Esophagus (tissue), 2 donors: ENCODE data around the gene MPHOSPH9. TPM values are rescaled to one million over a fixed set of nuclear protein-coding genes. Genes with fewer than 3 reads are reported as not detected.

Source experiments
- H3K27ac ChIP-seq, 2 donors: one replicate each; pipeline ENCODE4 v1.5.1; 2013; ENCODE audit warnings: low read depth in 2 of 2, mild to moderate bottlenecking in 2 of 2, inconsistent platforms in 1 of 2, low read length in 1 of 2, moderate library complexity in 1 of 2
- H3K27me3 ChIP-seq, 2 donors: one replicate each; pipeline ENCODE4 v1.6.1; 2013; ENCODE audit warnings: low read length in 2 of 2, control low read depth in 1 of 2, mild to moderate bottlenecking in 1 of 2; ENCODE audit not compliant: insufficient read depth in 2 of 2, control insufficient read depth in 1 of 2
- H3K36me3 ChIP-seq, 2 donors: one replicate each; pipeline ENCODE4 v1.6.1; 2013; ENCODE audit warnings: low read length in 1 of 2; ENCODE audit not compliant: control insufficient read depth in 2 of 2, insufficient read depth in 2 of 2
- H3K4me1 ChIP-seq, 2 donors: one replicate each; pipeline ENCODE4 v1.6.1; 2013; ENCODE audit warnings: low read length in 1 of 2; ENCODE audit not compliant: control insufficient read depth in 2 of 2, insufficient read depth in 2 of 2
- H3K4me3 ChIP-seq, 2 donors: one replicate each; pipeline ENCODE4 v1.5.1; 2013; ENCODE audit warnings: low read length in 2 of 2, mild to moderate bottlenecking in 2 of 2, low read depth in 1 of 2, moderate library complexity in 1 of 2
- H3K9me3 ChIP-seq, 2 donors: one replicate each; pipeline ENCODE4 v1.6.1; 2013; ENCODE audit warnings: mild to moderate bottlenecking in 2 of 2, low read depth in 1 of 2, low read length in 1 of 2, moderate library complexity in 1 of 2; ENCODE audit not compliant: control insufficient read depth in 2 of 2, insufficient read depth in 1 of 2
- WGBS, 2 donors: extraction: QIAGEN DNeasy Blood & Tissue Kit; methylation state at CpG; one replicate each; pipeline ENCODE4 v1.1.7; 2013; 5-methylcytosine and 5-hydroxymethylcytosine counted together
- polyA plus RNA-seq, 2 donors: library from polyadenylated mRNA; stranded (reverse); fragments of 200-250 nt; gene quantifications; one replicate each; pipeline ENCODE4 v1.2.3, GENCODE V29; 2013
- donor health status: healthy with polysubstance abuse.
- donor health status: Bipolar disorder and iron deficiency.

The MPHOSPH9 gene
- polyA plus RNA-seq, 2 donors = 3.9 to 4.0 TPM

- H3K9me3 ChIP-seq = no peaks in the 10 kb centered on the region
- peak overlapping the region; percentile 52 to 74 for H3K27ac ChIP-seq
- no peaks in the 10 kb centered on the region for H3K36me3 ChIP-seq
- H3K27me3 ChIP-seq = no peaks in the 10 kb centered on the region
- peaks cover 13 to 19% of the 10 kb centered on the region in 2 donors for H3K4me1 ChIP-seq
- no peak overlapping the region for H3K4me3 ChIP-seq
- 63 to 69% methylated on average over 6 of the region's 6 CpGs for WGBS, 2 donors
Measured at GRCh38 chr12:123139926-123140675, 92.8 kb downstream of the MPHOSPH9 start.

GRCh38 chr12:123135688-123136087, 97.3 kb downstream of the MPHOSPH9 start:
- Histone ChIP-seq H3K36me3 (no peaks in the 10 kb centered on the region), H3K4me3 (no peak overlapping the region), H3K9me3 (no peaks in the 10 kb centered on the region), H3K27ac (no peak overlapping the region), H3K4me1 (peaks cover 13 to 22% of the 10 kb centered on the region in 2 donors), H3K27me3 (no peaks in the 10 kb centered on the region)
- 73 to 83% methylated on average over 8 of the region's 8 CpGs for WGBS, 2 donors

- Histone ChIP-seq H3K9me3 (no peaks in the 10 kb centered on the region), H3K27me3 (no peaks in the 10 kb centered on the region), H3K4me3 (no peak overlapping the region), H3K27ac (peak overlapping the region in 1 of 2 donors; percentile 63), H3K4me1 (peaks cover 9 to 17% of the 10 kb centered on the region in 2 donors), H3K36me3 (no peaks in the 10 kb centered on the region)
- WGBS, 2 donors = 90 to 91% methylated on average over 6 of the region's 6 CpGs
Measured at GRCh38 chr12:123134826-123135225, 98.1 kb downstream of the MPHOSPH9 start.

GRCh38 chr12:123134271-123134671, 98.7 kb downstream of the MPHOSPH9 start:
- 78 to 89% methylated on average over 9 of the region's 9 CpGs for WGBS, 2 donors
- H3K36me3 ChIP-seq = no peaks in the 10 kb centered on the region
- H3K4me3 ChIP-seq = no peak overlapping the region
- H3K4me1 ChIP-seq = peaks cover 9 to 17% of the 10 kb centered on the region in 2 donors
- no peaks in the 10 kb centered on the region for H3K27me3 ChIP-seq
- H3K9me3 ChIP-seq = no peaks in the 10 kb centered on the region
- H3K27ac ChIP-seq = peak overlapping the region in 1 of 2 donors; percentile 6

GRCh38 chr12:123133701-123134100, 99.2 kb downstream of the MPHOSPH9 start:
- H3K9me3 ChIP-seq = no peaks in the 10 kb centered on the region
- H3K36me3 ChIP-seq = no peaks in the 10 kb centered on the region
- no peak overlapping the region for H3K27ac ChIP-seq
- peaks cover 9 to 17% of the 10 kb centered on the region in 2 donors for H3K4me1 ChIP-seq
- no peak overlapping the region for H3K4me3 ChIP-seq
- 90 to 91% methylated on average over 9 of the region's 9 CpGs for WGBS, 2 donors
- no peaks in the 10 kb centered on the region for H3K27me3 ChIP-seq

GRCh38 chr12:123132951-123133619, 99.9 kb downstream of the MPHOSPH9 start:
- 73 to 79% methylated on average over 3 of the region's 3 CpGs for WGBS, 2 donors
- Histone ChIP-seq H3K27me3 (no peaks in the 10 kb centered on the region), H3K4me1 (peaks cover 9 to 17% of the 10 kb centered on the region in 2 donors), H3K9me3 (no peaks in the 10 kb centered on the region), H3K36me3 (no peaks in the 10 kb centered on the region), H3K4me3 (no peak overlapping the region), H3K27ac (no peak overlapping the region)

GRCh38 chr12:123131879-123132402, 101.0 kb downstream of the MPHOSPH9 start:
- peaks cover 9 to 19% of the 10 kb centered on the region in 2 donors for H3K4me1 ChIP-seq
- no peak overlapping the region for H3K4me3 ChIP-seq
- H3K9me3 ChIP-seq = no peaks in the 10 kb centered on the region
- H3K27ac ChIP-seq = peak overlapping the region; percentile 69 to 72
- H3K36me3 ChIP-seq = no peaks in the 10 kb centered on the region
- H3K27me3 ChIP-seq = no peaks in the 10 kb centered on the region
- WGBS, 2 donors = 36 to 40% methylated on average over 12 of the region's 12 CpGs

GRCh38 chr12:123131291-123131832, 101.6 kb downstream of the MPHOSPH9 start:
- H3K27ac ChIP-seq = peak overlapping the region; percentile 69 to 72
- no peaks in the 10 kb centered on the region for H3K27me3 ChIP-seq
- 58 to 65% methylated on average over 4 of the region's 4 CpGs for WGBS, 2 donors
- no peaks in the 10 kb centered on the region for H3K36me3 ChIP-seq
- H3K4me3 ChIP-seq = no peak overlapping the region
- H3K4me1 ChIP-seq = peaks cover 9 to 19% of the 10 kb centered on the region in 2 donors
- H3K9me3 ChIP-seq = no peaks in the 10 kb centered on the region

- no peak overlapping the region for H3K27ac ChIP-seq
- H3K27me3 ChIP-seq = no peaks in the 10 kb centered on the region
- peaks cover 9 to 16% of the 10 kb centered on the region in 2 donors for H3K4me1 ChIP-seq
- H3K36me3 ChIP-seq = no peaks in the 10 kb centered on the region
- H3K9me3 ChIP-seq = no peaks in the 10 kb centered on the region
- H3K4me3 ChIP-seq = no peak overlapping the region
- WGBS, 2 donors = 64 to 72% methylated on average over 4 of the region's 4 CpGs
Measured at GRCh38 chr12:123129621-123130020, 103.3 kb downstream of the MPHOSPH9 start.
